Neuronal stem cell (in vitro differentiated cells): ENCODE results near the gene PTGDR.

Source experiments
- DNase-seq: peaks from one replicate; pipeline ENCODE4 v3.0.0-alpha.2; 2013; ENCODE audit warnings: low spot score
- H2AFZ ChIP-seq: one replicate; pipeline ENCODE4 v1.6.1; 2013; ENCODE audit warnings: mild to moderate bottlenecking, low read length, inconsistent platforms
- H2AK5ac ChIP-seq: 2 replicates; pipeline ENCODE4 v1.6.1; 2013; ENCODE audit warnings: low read depth, mild to moderate bottlenecking, inconsistent platforms, low read length, moderate library complexity, mixed read lengths
- H2BK120ac ChIP-seq: 2 replicates; pipeline ENCODE4 v1.6.1; 2013; ENCODE audit warnings: low read depth, mild to moderate bottlenecking, inconsistent platforms, low read length, moderate library complexity, mixed read lengths
- H2BK12ac ChIP-seq: one replicate; pipeline ENCODE4 v1.6.1; 2013; ENCODE audit warnings: low read length, inconsistent platforms
- H2BK15ac ChIP-seq: 2 replicates; pipeline ENCODE4 v1.6.1; 2013; ENCODE audit warnings: mild to moderate bottlenecking, low read length, inconsistent platforms, mixed read lengths
- H2BK5ac ChIP-seq: one replicate; pipeline ENCODE4 v1.6.1; 2013; ENCODE audit warnings: inconsistent platforms, mild to moderate bottlenecking, low read length, moderate library complexity
- H3K14ac ChIP-seq: one replicate; pipeline ENCODE4 v1.6.1; 2013; ENCODE audit warnings: low read length, inconsistent platforms
- H3K18ac ChIP-seq: 2 replicates; pipeline ENCODE4 v1.6.1; 2013; ENCODE audit warnings: low read length, inconsistent platforms
- H3K23ac ChIP-seq: 2 replicates; pipeline ENCODE4 v1.6.1; 2013; ENCODE audit warnings: low read depth, mild to moderate bottlenecking, mixed read lengths, low read length, inconsistent platforms; ENCODE audit not compliant: poor library complexity
- H3K27ac ChIP-seq: replicated peaks from 3 replicates; pipeline ENCODE4 v1.5.1; 2013; ENCODE audit warnings: low read length, inconsistent platforms
- H3K27me3 ChIP-seq, 3 experiments: 2 replicates each; pipeline ENCODE4 v1.6.1; 2013; ENCODE audit warnings: low read length in 3 of 3, mild to moderate bottlenecking in 2 of 3, inconsistent platforms in 1 of 3, low read depth in 1 of 3, mixed read lengths in 1 of 3, moderate library complexity in 1 of 3; ENCODE audit not compliant: control insufficient read depth in 3 of 3, insufficient read depth in 3 of 3
- H3K36me3 ChIP-seq, 2 donors: replicated peaks in 1 of 2; 2 replicates each; pipeline ENCODE4 v1.6.1; 2013; ENCODE audit warnings: low read length in 2 of 2; ENCODE audit not compliant: control insufficient read depth in 2 of 2, insufficient read depth in 2 of 2
- H3K4ac ChIP-seq: 2 replicates; pipeline ENCODE4 v1.6.1; 2013; ENCODE audit warnings: inconsistent platforms, mild to moderate bottlenecking, low read length, moderate library complexity
- H3K4me1 ChIP-seq, 2 donors: 1 replicate in 1 of 2; 2 replicates in 1 of 2; pipeline ENCODE4 v1.6.1; 2013; ENCODE audit warnings: low read length in 2 of 2, low read depth in 1 of 2; ENCODE audit not compliant: control insufficient read depth in 2 of 2, insufficient read depth in 1 of 2
- H3K4me2 ChIP-seq: one replicate; pipeline ENCODE4 v1.6.1; 2013; ENCODE audit warnings: mild to moderate bottlenecking, low read length, inconsistent platforms; ENCODE audit not compliant: insufficient read depth, poor library complexity, severe bottlenecking
- H3K4me3 ChIP-seq, 2 donors: 2 replicates each; pipeline ENCODE4 v1.5.1; 2013; ENCODE audit warnings: low read length in 2 of 2, mild to moderate bottlenecking in 2 of 2, inconsistent platforms in 1 of 2, moderate library complexity in 1 of 2
- H3K79me1 ChIP-seq: one replicate; pipeline ENCODE4 v1.6.1; 2013; ENCODE audit warnings: low read depth, mild to moderate bottlenecking, inconsistent platforms, low read length, moderate library complexity
- H3K9ac ChIP-seq: one replicate; pipeline ENCODE4 v1.6.1; 2013; ENCODE audit warnings: mild to moderate bottlenecking, low read depth, low read length, inconsistent platforms; ENCODE audit not compliant: poor library complexity
- H3K9me3 ChIP-seq, 2 donors: replicated peaks in 1 of 2; 2 replicates each; pipeline versions ENCODE3 to v1.6.1; 2013; ENCODE audit warnings: low read length in 2 of 2, mild to moderate bottlenecking in 2 of 2, inconsistent platforms in 1 of 2, low read depth in 1 of 2, mixed read lengths in 1 of 2, moderate library complexity in 1 of 2; ENCODE audit not compliant: control insufficient read depth in 2 of 2, insufficient read depth in 1 of 2
- H4K8ac ChIP-seq: one replicate; pipeline ENCODE4 v1.6.1; 2013; ENCODE audit warnings: low read depth, mild to moderate bottlenecking, inconsistent platforms, low read length, moderate library complexity
- H4K91ac ChIP-seq: one replicate; pipeline ENCODE4 v1.6.1; 2013; ENCODE audit warnings: low read length, low read depth, mild to moderate bottlenecking, inconsistent platforms; ENCODE audit not compliant: poor library complexity
- WGBS, 2 donors: extraction: QIAGEN DNeasy Blood & Tissue Kit; methylation state at CpG; one replicate each; pipeline ENCODE4 v1.1.7; 2013; ENCODE audit warnings: missing lambda C conversion rate in 2 of 2, mixed read lengths in 1 of 2; ENCODE audit not compliant: insufficient read length in 2 of 2, insufficient replicate concordance in 1 of 2; ENCODE audit errors: extremely low coverage in 2 of 2; 5-methylcytosine and 5-hydroxymethylcytosine counted together

The PTGDR gene

DNA sequence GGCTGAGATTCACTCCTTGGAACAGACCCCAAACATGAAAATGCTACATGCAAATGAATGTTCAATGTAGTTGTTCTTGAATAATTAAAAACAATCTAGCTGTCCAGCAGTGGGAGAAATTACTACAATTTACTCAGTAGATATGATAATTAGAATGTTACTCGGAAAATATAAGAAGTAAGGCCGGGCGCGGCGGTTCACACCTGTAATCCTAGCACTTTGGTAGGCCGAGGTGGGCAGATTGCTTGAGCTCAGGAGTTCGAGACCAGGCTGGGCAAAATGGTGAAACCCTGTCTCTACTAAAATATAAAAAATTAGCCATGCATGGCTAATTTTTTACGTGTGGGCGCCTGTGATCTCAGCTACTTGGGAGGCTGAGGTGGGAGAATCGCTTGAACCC is 31.3 kb downstream of the PTGDR start:
- no peaks in the 10 kb centered on the region for H3K4me1 ChIP-seq
- H2BK12ac ChIP-seq, result no peak overlapping the region
- H2BK5ac ChIP-seq, result no peak overlapping the region
- H3K27ac ChIP-seq, result no peak overlapping the region
- H3K79me1 ChIP-seq, result no peaks in the 10 kb centered on the region
- peaks cover 0 to 17% (median 0%) of the 10 kb centered on the region in 3 experiments for H3K27me3 ChIP-seq
- H3K18ac ChIP-seq, result no peak overlapping the region
- H3K23ac ChIP-seq, result no peak overlapping the region
- no peak overlapping the region for H3K9ac ChIP-seq
- no peak overlapping the region for H4K91ac ChIP-seq
- DNase-seq, result no peak
- no peak overlapping the region for H3K4me2 ChIP-seq
- WGBS, 2 donors, result no CpG with 5 or more reads among the region's 10 CpGs
- no peak overlapping the region for H4K8ac ChIP-seq
- H3K9me3 ChIP-seq, result no peaks in the 10 kb centered on the region
- H2AFZ ChIP-seq, result no peak overlapping the region
- H3K4me3 ChIP-seq, result no peak overlapping the region
- no peak overlapping the region for H3K4ac ChIP-seq
- H2AK5ac ChIP-seq, result no peak overlapping the region
- no peak overlapping the region for H2BK15ac ChIP-seq
- no peaks in the 10 kb centered on the region for H3K36me3 ChIP-seq
- no peak overlapping the region for H2BK120ac ChIP-seq
- H3K14ac ChIP-seq, result no peak overlapping the region

DNA sequence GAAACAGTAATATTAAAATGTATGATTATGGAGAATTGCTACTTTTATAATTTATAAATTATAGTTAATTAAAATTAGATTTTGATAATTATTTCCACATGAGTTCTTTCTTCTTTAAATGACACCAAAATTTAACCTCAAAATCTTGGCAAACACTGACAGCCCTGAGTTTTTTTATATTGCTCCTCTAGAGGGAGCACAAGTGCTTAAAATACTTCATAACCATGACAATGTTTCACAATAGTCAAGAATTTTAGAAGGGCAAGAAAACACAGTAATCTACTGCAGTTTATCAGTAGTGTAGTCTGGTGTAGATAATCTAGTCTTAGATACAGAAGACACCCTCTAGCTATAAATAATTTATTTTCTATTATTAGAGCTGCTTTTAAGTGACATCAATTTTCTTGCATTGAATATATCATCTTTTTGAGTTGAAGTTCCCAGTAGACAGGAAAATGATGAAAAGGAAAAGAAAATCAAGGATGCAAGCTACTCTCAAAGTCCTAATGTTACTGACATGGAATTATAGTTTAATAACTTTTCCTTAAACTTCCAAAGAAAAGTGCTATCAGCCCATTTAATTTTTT is 32.3 kb downstream of the PTGDR start:
- H3K4ac ChIP-seq, result no peak overlapping the region
- no peak overlapping the region for H3K14ac ChIP-seq
- H4K8ac ChIP-seq, result no peak overlapping the region
- H3K23ac ChIP-seq, result no peak overlapping the region
- no peak for DNase-seq
- H2BK120ac ChIP-seq, result no peak overlapping the region
- H3K4me3 ChIP-seq, result no peak overlapping the region
- H3K27me3 ChIP-seq, result peaks cover 0 to 8% (median 0%) of the 10 kb centered on the region in 3 experiments
- H3K4me1 ChIP-seq, result no peaks in the 10 kb centered on the region
- H3K36me3 ChIP-seq, result no peaks in the 10 kb centered on the region
- H3K18ac ChIP-seq, result no peak overlapping the region
- no peak overlapping the region for H4K91ac ChIP-seq
- no peak overlapping the region for H2BK5ac ChIP-seq
- H2BK12ac ChIP-seq, result no peak overlapping the region
- no peak overlapping the region for H2AK5ac ChIP-seq
- H2BK15ac ChIP-seq, result no peak overlapping the region
- no peaks in the 10 kb centered on the region for H3K9me3 ChIP-seq
- no peaks in the 10 kb centered on the region for H3K79me1 ChIP-seq
- H3K27ac ChIP-seq, result no peak overlapping the region
- H3K4me2 ChIP-seq, result no peak overlapping the region
- no peak overlapping the region for H3K9ac ChIP-seq
- no peak overlapping the region for H2AFZ ChIP-seq

DNA sequence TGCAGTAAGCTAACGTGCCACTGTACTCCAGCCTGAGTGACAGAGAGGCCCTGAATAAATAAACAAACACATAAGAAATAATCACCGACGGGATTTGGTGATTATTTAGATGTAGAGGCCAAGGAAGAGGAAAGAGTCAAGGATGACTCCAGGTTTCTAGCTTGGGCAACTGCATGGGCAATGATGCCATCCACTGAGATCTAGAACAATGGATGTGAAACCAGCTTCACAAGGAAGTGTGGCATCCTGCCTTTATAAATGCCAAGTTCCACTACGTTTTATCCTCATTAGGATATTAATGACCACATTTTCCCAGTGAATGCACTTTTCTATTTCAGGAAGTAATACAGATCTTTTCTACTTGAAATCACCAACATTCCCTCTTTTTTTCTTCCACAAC is 35.7 kb downstream of the PTGDR start:
- H2BK12ac ChIP-seq, result no peak overlapping the region

GRCh38 chr14:52304248-52304904 is 36.9 kb downstream of the PTGDR start:
- WGBS, 2 donors, result no CpG with 5 or more reads among the region's 4 CpGs
- H2BK5ac ChIP-seq, result no peak overlapping the region
- no peak overlapping the region for H4K8ac ChIP-seq
- H3K9me3 ChIP-seq, result no peaks in the 10 kb centered on the region
- H3K27ac ChIP-seq, result no peak overlapping the region
- H3K36me3 ChIP-seq, result no peaks in the 10 kb centered on the region
- no peak overlapping the region for H3K4ac ChIP-seq
- no peak overlapping the region for H3K9ac ChIP-seq
- no peak overlapping the region for H3K4me3 ChIP-seq
- H3K14ac ChIP-seq, result no peak overlapping the region
- H2BK120ac ChIP-seq, result no peak overlapping the region
- no peak overlapping the region for H2BK12ac ChIP-seq
- no peak for DNase-seq
- no peak overlapping the region for H3K18ac ChIP-seq
- no peak overlapping the region for H3K23ac ChIP-seq
- no peak overlapping the region for H3K4me2 ChIP-seq
- H4K91ac ChIP-seq, result no peak overlapping the region
- H2AK5ac ChIP-seq, result no peak overlapping the region
- peaks cover 0 to 25% (median 0%) of the 10 kb centered on the region in 3 experiments for H3K27me3 ChIP-seq
- H2BK15ac ChIP-seq, result no peak overlapping the region
- no peak overlapping the region for H2AFZ ChIP-seq
- H3K79me1 ChIP-seq, result no peaks in the 10 kb centered on the region
- no peaks in the 10 kb centered on the region for H3K4me1 ChIP-seq

More for the DNA sequence above, 35.7 kb downstream of the PTGDR start:
- H3K4ac ChIP-seq, result no peak overlapping the region
- no peaks in the 10 kb centered on the region for H3K9me3 ChIP-seq
- H2AFZ ChIP-seq, result no peak overlapping the region
- peak overlapping the region; percentile 23 for H3K18ac ChIP-seq
- H3K36me3 ChIP-seq, result no peaks in the 10 kb centered on the region
- H2BK5ac ChIP-seq, result no peak overlapping the region
- no peak for DNase-seq
- no peaks in the 10 kb centered on the region for H3K79me1 ChIP-seq
- peaks cover 0 to 16% (median 0%) of the 10 kb centered on the region in 3 experiments for H3K27me3 ChIP-seq
- no peak overlapping the region for H2BK120ac ChIP-seq
- H3K14ac ChIP-seq, result no peak overlapping the region
- no peak overlapping the region for H3K27ac ChIP-seq
- no CpG with 5 or more reads among the region's 4 CpGs for WGBS, 2 donors
- no peak overlapping the region for H3K23ac ChIP-seq
- H4K91ac ChIP-seq, result no peak overlapping the region
- H2BK15ac ChIP-seq, result no peak overlapping the region
- H3K4me1 ChIP-seq, result no peaks in the 10 kb centered on the region
- no peak overlapping the region for H3K4me2 ChIP-seq
- no peak overlapping the region for H2AK5ac ChIP-seq
- no peak overlapping the region for H4K8ac ChIP-seq
- H3K9ac ChIP-seq, result no peak overlapping the region
- H3K4me3 ChIP-seq, result no peak overlapping the region
